Measurements from ENCODE around the gene FOXN3.

The FOXN3 gene

DNA sequence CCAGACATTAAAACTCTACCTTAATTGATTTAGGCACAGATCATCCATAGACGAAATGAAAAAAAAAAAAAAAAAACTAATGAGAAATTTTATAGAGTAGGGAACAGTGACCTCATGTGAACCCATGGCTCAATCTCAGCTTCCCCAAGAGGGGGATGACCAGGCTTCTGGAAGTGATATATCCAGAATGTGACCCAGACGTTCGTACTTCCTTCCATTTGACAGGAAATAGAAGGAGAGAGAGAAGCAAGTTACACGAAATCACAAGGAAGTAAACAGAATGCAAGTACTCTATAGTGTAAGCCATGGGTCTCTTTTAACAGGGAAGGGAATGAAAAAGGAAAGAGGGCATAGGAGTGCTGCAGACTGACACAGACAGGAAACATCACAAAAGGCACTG lies 10.1 kb downstream of the FOXN3 start:
- POLR2A ChIA-PET, result no interaction called here
- no peak for DNase-seq (ENCODE audit: extremely low spot score)
- TF ChIP-seq, protein P1, sequence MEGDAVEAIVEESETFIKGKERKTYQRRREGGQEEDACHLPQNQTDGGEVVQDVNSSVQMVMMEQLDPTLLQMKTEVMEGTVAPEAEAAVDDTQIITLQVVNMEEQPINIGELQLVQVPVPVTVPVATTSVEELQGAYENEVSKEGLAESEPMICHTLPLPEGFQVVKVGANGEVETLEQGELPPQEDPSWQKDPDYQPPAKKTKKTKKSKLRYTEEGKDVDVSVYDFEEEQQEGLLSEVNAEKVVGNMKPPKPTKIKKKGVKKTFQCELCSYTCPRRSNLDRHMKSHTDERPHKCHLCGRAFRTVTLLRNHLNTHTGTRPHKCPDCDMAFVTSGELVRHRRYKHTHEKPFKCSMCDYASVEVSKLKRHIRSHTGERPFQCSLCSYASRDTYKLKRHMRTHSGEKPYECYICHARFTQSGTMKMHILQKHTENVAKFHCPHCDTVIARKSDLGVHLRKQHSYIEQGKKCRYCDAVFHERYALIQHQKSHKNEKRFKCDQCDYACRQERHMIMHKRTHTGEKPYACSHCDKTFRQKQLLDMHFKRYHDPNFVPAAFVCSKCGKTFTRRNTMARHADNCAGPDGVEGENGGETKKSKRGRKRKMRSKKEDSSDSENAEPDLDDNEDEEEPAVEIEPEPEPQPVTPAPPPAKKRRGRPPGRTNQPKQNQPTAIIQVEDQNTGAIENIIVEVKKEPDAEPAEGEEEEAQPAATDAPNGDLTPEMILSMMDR (IDR thresholded peaks at IDR 0.05; ENCODE audit: control extremely low read depth, extremely low read depth, low read depth, missing control alignments), result no peak
- CTCF ChIA-PET, result interaction anchor here (1.4 to 1.6 kb wide), 2 partner anchors 8 to 71 kb away, joined by 4 to 5 read pairs; no protein-coding TSS in a partner anchor

- CTCF ChIA-PET, result interaction anchor here (1.4 to 1.6 kb wide), 2 partner anchors 9 to 70 kb away, joined by 4 to 5 read pairs; no protein-coding TSS in a partner anchor
- TF ChIP-seq, protein P1 (IDR thresholded peaks at IDR 0.05; ENCODE audit: control extremely low read depth, extremely low read depth, low read depth, missing control alignments), result no peak
- POLR2A ChIA-PET, result no interaction called here
- DNase-seq (ENCODE audit: extremely low spot score), result no peak
Measured at GRCh38 chr14:89406361-89406760, 10.7 kb downstream of the FOXN3 start.

DNA sequence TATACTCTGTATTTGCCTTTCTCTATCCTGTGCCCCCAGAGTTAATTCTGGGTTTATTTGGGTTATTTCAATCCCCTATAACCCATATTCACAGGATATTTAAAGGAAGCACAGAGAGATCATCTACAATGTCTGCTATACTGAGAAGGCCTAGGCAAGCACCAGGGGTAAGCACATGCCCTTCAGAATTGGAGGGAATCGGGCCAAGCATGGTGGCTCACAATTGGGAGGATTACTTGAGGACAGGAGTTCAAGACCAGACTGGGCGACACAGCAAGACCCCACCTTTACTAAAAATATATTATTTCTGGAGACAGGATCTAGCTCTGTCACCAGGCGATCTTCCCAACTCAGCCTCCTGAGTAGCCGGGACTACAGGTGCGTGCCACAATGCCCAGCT lies 11.3 kb downstream of the FOXN3 start:
- ChIA-PET POLR2A (no interaction called here), CTCF (interaction anchor here (0.9 to 1.6 kb wide), 3 partner anchors 9 to 69 kb away, joined by 3 to 5 read pairs (median 4); no protein-coding TSS in a partner anchor)
- no peak for DNase-seq (ENCODE audit: extremely low spot score)
- TF ChIP-seq, protein P1 (IDR thresholded peaks at IDR 0.05; ENCODE audit: control extremely low read depth, extremely low read depth, low read depth, missing control alignments), result no peak

GRCh38 chr14:89402363-89402762 lies 14.7 kb downstream of the FOXN3 start:
- TF ChIP-seq, protein P1 (IDR thresholded peaks at IDR 0.05; ENCODE audit: control extremely low read depth, extremely low read depth, low read depth, missing control alignments), result no peak
- POLR2A ChIA-PET, result no interaction called here
- DNase-seq (ENCODE audit: extremely low spot score), result no peak
- CTCF ChIA-PET, result interaction anchor here (1.4 to 1.8 kb wide), 3 partner anchors 13 to 97 kb away, joined by 3 to 4 read pairs (median 4); no protein-coding TSS in a partner anchor

DNA sequence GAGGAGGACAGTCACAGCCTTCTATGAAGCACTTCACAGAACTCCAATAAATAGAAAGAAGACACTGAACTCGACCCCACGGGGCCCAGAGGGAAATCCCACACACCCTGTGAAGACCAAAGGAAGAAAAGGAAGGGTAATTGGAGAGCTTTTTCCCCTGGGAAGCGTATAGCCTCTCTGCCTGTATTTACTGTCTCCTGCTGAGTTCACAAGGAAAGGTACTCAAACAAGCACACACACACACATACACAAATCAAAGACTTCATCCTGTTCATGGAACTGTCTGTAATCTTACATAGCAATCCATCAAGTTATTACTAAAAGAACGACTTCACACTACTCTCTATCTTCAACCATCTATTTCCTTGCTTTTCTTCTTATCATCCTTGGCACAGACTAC lies 15.3 kb downstream of the FOXN3 start:
- DNase-seq (ENCODE audit: extremely low spot score), result no peak

GRCh38 chr14:89401241-89401640 lies 15.8 kb downstream of the FOXN3 start:
- ChIA-PET POLR2A (no interaction called here), CTCF (interaction anchor here (1.1 kb wide), 1 partner anchor 11 kb away, joined by 3 read pairs; no protein-coding TSS in a partner anchor)
- DNase-seq (ENCODE audit: extremely low spot score), result no peak
- TF ChIP-seq, protein P1 (IDR thresholded peaks at IDR 0.05; ENCODE audit: control extremely low read depth, extremely low read depth, low read depth, missing control alignments), result no peak

More for the DNA sequence above, 15.3 kb downstream of the FOXN3 start:
- ChIA-PET POLR2A (no interaction called here), CTCF (interaction anchor here (1.1 to 1.8 kb wide), 4 partner anchors 11 to 97 kb away, joined by 3 to 4 read pairs (median 4); no protein-coding TSS in a partner anchor)
- TF ChIP-seq, protein P1 (IDR thresholded peaks at IDR 0.05; ENCODE audit: control extremely low read depth, extremely low read depth, low read depth, missing control alignments), result no peak
